ENCODE data around the gene TMEM258. TPM values are rescaled to one million over a fixed set of nuclear protein-coding genes. Genes with fewer than 3 reads are reported as not detected.

TMEM258 gene
- total and polyA plus RNA-seq, 9 of the 15 experiments (the other 6 are each of a cell fraction or from before 2014, with no cell fraction given), result 97.2 to 856 (median 231) TPM

GRCh38 chr11:61749591-61750217 lies 42.7 kb downstream of the TMEM258 start (continued):
- no peak for TF ChIP-seq ARID3B (CRISPR knock-in tag; IDR thresholded peaks at IDR 0.05; ENCODE audit: borderline replicate concordance)
- no peak for TF ChIP-seq SMARCB1 (IDR thresholded peaks at IDR 0.05; ENCODE audit: insufficient read length, low read depth)
- TF ChIP-seq NCOA1 (IDR thresholded peaks at IDR 0.05; ENCODE audit: low read depth), result 0 out of 2 replicates have a peak, but pooled peaks have one; percentile 40
- no peak for TF ChIP-seq MEIS2 (IDR thresholded peaks at IDR 0.05; ENCODE audit: partially characterized antibody)
- peak; percentile 89; the same call in 1 of the 2 replicates for TF ChIP-seq ZBTB7A (IDR thresholded peaks at IDR 0.05; ENCODE audit: borderline replicate concordance, control insufficient read depth, low read depth, low read length)
- TF ChIP-seq CREB1 (IDR thresholded peaks at IDR 0.05), result no peak
- no peak for TF ChIP-seq CREB1 (CRISPR knock-in tag; IDR thresholded peaks at IDR 0.05)
- TF ChIP-seq SIX5 (IDR thresholded peaks at IDR 0.05; ENCODE audit: borderline replicate concordance in 1 of 2, insufficient read depth in 1 of 2, low read depth in 1 of 2, low read length in 2 of 2), result no peak
- TF ChIP-seq PCBP2 (IDR thresholded peaks at IDR 0.05; ENCODE audit: low read depth, low read length, poor library complexity, severe bottlenecking), result no peak
- no peak for TF ChIP-seq HIVEP1 (CRISPR knock-in tag; IDR thresholded peaks at IDR 0.05)
- no peak for TF ChIP-seq ZNF778 (CRISPR knock-in tag; IDR thresholded peaks at IDR 0.05)
- TF ChIP-seq, protein P1, sequence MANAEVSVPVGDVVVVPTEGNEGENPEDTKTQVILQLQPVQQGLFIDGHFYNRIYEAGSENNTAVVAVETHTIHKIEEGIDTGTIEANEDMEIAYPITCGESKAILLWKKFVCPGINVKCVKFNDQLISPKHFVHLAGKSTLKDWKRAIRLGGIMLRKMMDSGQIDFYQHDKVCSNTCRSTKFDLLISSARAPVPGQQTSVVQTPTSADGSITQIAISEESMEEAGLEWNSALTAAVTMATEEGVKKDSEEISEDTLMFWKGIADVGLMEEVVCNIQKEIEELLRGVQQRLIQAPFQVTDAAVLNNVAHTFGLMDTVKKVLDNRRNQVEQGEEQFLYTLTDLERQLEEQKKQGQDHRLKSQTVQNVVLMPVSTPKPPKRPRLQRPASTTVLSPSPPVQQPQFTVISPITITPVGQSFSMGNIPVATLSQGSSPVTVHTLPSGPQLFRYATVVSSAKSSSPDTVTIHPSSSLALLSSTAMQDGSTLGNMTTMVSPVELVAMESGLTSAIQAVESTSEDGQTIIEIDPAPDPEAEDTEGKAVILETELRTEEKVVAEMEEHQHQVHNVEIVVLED (CRISPR knock-in tag; IDR thresholded peaks at IDR 0.05), result no peak
- TF ChIP-seq TFAM (CRISPR knock-in tag; conservative IDR thresholded peaks at IDR 0.05), result no peak
- TF ChIP-seq PML (IDR thresholded peaks at IDR 0.05; ENCODE audit: low read length), result 0 out of 2 replicates have a peak, but pooled peaks have one; percentile 25
- TF ChIP-seq ARNT (IDR thresholded peaks at IDR 0.05), result no peak
- no peak for TF ChIP-seq CBX1 (IDR thresholded peaks at IDR 0.05; ENCODE audit: low read depth)
- TF ChIP-seq ZNF76 (CRISPR knock-in tag; IDR thresholded peaks at IDR 0.05; ENCODE audit: borderline replicate concordance), result no peak
- no peak for TF ChIP-seq ZNF398 (CRISPR knock-in tag; IDR thresholded peaks at IDR 0.05)
- TF ChIP-seq SAP30 (IDR thresholded peaks at IDR 0.05; ENCODE audit: borderline replicate concordance, insufficient read depth, low read depth, low read length, poor library complexity, severe bottlenecking), result no peak
- peak; percentile 86; the same call in 1 of the 2 replicates for TF ChIP-seq ESRRA (IDR thresholded peaks at IDR 0.05; ENCODE audit: borderline replicate concordance, low read depth)
- TF ChIP-seq, protein P2, sequence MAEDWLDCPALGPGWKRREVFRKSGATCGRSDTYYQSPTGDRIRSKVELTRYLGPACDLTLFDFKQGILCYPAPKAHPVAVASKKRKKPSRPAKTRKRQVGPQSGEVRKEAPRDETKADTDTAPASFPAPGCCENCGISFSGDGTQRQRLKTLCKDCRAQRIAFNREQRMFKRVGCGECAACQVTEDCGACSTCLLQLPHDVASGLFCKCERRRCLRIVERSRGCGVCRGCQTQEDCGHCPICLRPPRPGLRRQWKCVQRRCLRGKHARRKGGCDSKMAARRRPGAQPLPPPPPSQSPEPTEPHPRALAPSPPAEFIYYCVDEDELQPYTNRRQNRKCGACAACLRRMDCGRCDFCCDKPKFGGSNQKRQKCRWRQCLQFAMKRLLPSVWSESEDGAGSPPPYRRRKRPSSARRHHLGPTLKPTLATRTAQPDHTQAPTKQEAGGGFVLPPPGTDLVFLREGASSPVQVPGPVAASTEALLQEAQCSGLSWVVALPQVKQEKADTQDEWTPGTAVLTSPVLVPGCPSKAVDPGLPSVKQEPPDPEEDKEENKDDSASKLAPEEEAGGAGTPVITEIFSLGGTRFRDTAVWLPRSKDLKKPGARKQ (CRISPR knock-in tag; IDR thresholded peaks at IDR 0.05), result no peak

All from K562 (cell line).